GM23338 (cell line): Measurements from ENCODE around the gene MVB12B. TPM values are rescaled to one million over a fixed set of nuclear protein-coding genes. Genes with fewer than 3 reads are reported as not detected.

Experiments used
- ATAC-seq: fragments of 200-7000 bp; cut with Tn5 transposase; 3 replicates; pipeline ENCODE4 v1.9.1; 2020
- DNase-seq: peaks from one replicate; pipeline ENCODE4 v3.0.0-alpha.2; 2015; ENCODE audit warnings: low spot score
- H2AFZ ChIP-seq: fragments of 200-600 bp; sonication (generic); 2 replicates; pipeline ENCODE4 v1.8.0; 2016; ENCODE audit warnings: antibody characterized with exemption, mild to moderate bottlenecking, moderate library complexity
- H3F3A ChIP-seq: fragments of 200-600 bp; sonication (generic); replicated peaks from 2 replicates; pipeline ENCODE4 v1.8.0; 2017; ENCODE audit warnings: antibody characterized with exemption, mixed run types, low read depth
- H3K27ac ChIP-seq: fragments of 200-600 bp; sonication (generic); 2 replicates; pipeline ENCODE4 v1.6.1; 2016; ENCODE audit warnings: low read depth
- H3K27me3 ChIP-seq: fragments of 200-600 bp; sonication (generic); 2 replicates; pipeline ENCODE4 v1.8.0; 2016; ENCODE audit warnings: mild to moderate bottlenecking, mixed run types, moderate library complexity; ENCODE audit not compliant: insufficient read depth
- H3K36me3 ChIP-seq: fragments of 200-600 bp; sonication (generic); 2 replicates; pipeline ENCODE4 v1.8.0; 2016; ENCODE audit warnings: mild to moderate bottlenecking; ENCODE audit not compliant: insufficient read depth
- H3K4me1 ChIP-seq: fragments of 200-600 bp; sonication (generic); 2 replicates; pipeline ENCODE4 v1.8.0; 2016; ENCODE audit warnings: mild to moderate bottlenecking, moderate library complexity; ENCODE audit not compliant: insufficient read depth
- H3K4me2 ChIP-seq: fragments of 200-600 bp; sonication (generic); 2 replicates; pipeline ENCODE4 v1.7.1; 2017; ENCODE audit warnings: mixed run types
- H3K4me3 ChIP-seq: fragments of 200-600 bp; sonication (generic); 2 replicates; pipeline ENCODE4 v1.6.1; 2016; ENCODE audit warnings: mixed run types
- H3K79me2 ChIP-seq: fragments of 200-600 bp; sonication (generic); replicated peaks from 2 replicates; pipeline ENCODE4 v1.8.0; 2017; ENCODE audit warnings: mild to moderate bottlenecking; ENCODE audit not compliant: insufficient read depth
- H3K9me2 ChIP-seq: fragments of 200-600 bp; sonication (generic); 2 replicates; pipeline ENCODE4 v1.8.0; 2017; ENCODE audit not compliant: insufficient read depth
- H4K20me1 ChIP-seq: fragments of 200-600 bp; sonication (generic); replicated peaks from 2 replicates; pipeline ENCODE4 v1.8.0; 2017; ENCODE audit warnings: mild to moderate bottlenecking; ENCODE audit not compliant: insufficient read depth
- H3K27ac Mint-ChIP-seq: 2 replicates; pipeline ENCODE4 v1.8.0; 2020; ENCODE audit warnings: inconsistent platforms, mild to moderate bottlenecking, moderate library complexity, mixed read lengths
- H3K27me3 Mint-ChIP-seq: 3 replicates; pipeline ENCODE4 v1.8.0; 2022; ENCODE audit warnings: low read depth, mild to moderate bottlenecking, moderate library complexity, mixed read lengths, inconsistent platforms; ENCODE audit not compliant: insufficient read depth, poor library complexity
- H3K36me3 Mint-ChIP-seq: 3 replicates; pipeline ENCODE4 v1.8.0; 2021; ENCODE audit warnings: low read depth, mild to moderate bottlenecking, inconsistent platforms, moderate library complexity, mixed read lengths
- H3K4me1 Mint-ChIP-seq: 3 replicates; pipeline ENCODE4 v1.8.0; 2020; ENCODE audit warnings: mild to moderate bottlenecking, inconsistent platforms, mixed read lengths
- H3K4me3 Mint-ChIP-seq: 3 replicates; pipeline ENCODE4 v1.8.0; 2021; ENCODE audit warnings: moderate library complexity, mild to moderate bottlenecking, inconsistent platforms, mixed read lengths
- H3K9me3 Mint-ChIP-seq: 3 replicates; pipeline ENCODE4 v1.8.0; 2020; ENCODE audit warnings: moderate library complexity, mild to moderate bottlenecking, inconsistent platforms, mixed read lengths
- CREB1 ChIP-seq: fragments of 250-450 bp; sonication (Bioruptor Pico); IDR thresholded peaks from 2 replicates; pipeline ENCODE4 v1.5.0; 2020; ENCODE audit warnings: low read depth, mild to moderate bottlenecking, moderate library complexity
- ETS1 ChIP-seq: IDR thresholded peaks from 2 replicates; pipeline ENCODE4 v1.6.1; 2016; ENCODE audit warnings: antibody characterized with exemption
- NANOG ChIP-seq: IDR thresholded peaks from 2 replicates; pipeline ENCODE4 v1.6.1; 2016; ENCODE audit warnings: antibody characterized with exemption, borderline replicate concordance
- POLR2AphosphoS5 ChIP-seq: IDR thresholded peaks from 2 replicates; pipeline ENCODE4 v1.6.1; 2016; ENCODE audit warnings: antibody characterized with exemption, low read depth
- STAT1 ChIP-seq: IDR thresholded peaks from one replicate; pipeline ENCODE4 v1.6.1; 2016; ENCODE audit warnings: antibody characterized with exemption; ENCODE audit not compliant: unreplicated experiment
- ZNF114 ChIP-seq: fragments of 250-450 bp; sonication (Bioruptor Pico); IDR thresholded peaks from 2 replicates; pipeline ENCODE4 v1.5.0; 2020; ENCODE audit warnings: mild to moderate bottlenecking, moderate library complexity
- ZNF331 ChIP-seq: fragments of 250-450 bp; sonication (Bioruptor Pico); IDR thresholded peaks from 2 replicates; pipeline ENCODE4 v1.5.0; 2020; ENCODE audit warnings: low read depth, mild to moderate bottlenecking, moderate library complexity
- ZNF462 ChIP-seq: fragments of 250-450 bp; sonication (Bioruptor Pico); IDR thresholded peaks from 2 replicates; pipeline ENCODE4 v1.5.0; 2020; ENCODE audit warnings: mild to moderate bottlenecking, moderate library complexity
- polyA plus RNA-seq: library from polyadenylated mRNA; unstranded; fragments of >200 nt; fragmentation: Nextera tagmentation; extraction: Ambion mirVana; gene quantifications from 2 replicates; pipeline ENCODE4 v1.2.1, GENCODE V29; 2016
- total RNA-seq: library from RNA; depleted of rRNA; stranded (reverse); fragments of >200 nt; shearing (Covaris generic); gene quantifications from 2 replicates; pipeline ENCODE4 v1.2.3, GENCODE V29; 2014

Gene MVB12B
- total and polyA plus RNA-seq, 2 experiments from 2014 or later: 1.9 to 6.6 TPM

GRCh38 chr9:126375386-126375785 is 48.8 kb downstream of the MVB12B start (continued):
- TF ChIP-seq ZNF462 (CRISPR knock-in tag) (no peak), ETS1 (no peak), ZNF331 (no peak), POLR2AphosphoS5 (no peak), NANOG (no peak)

- Mint-ChIP-seq H3K36me3 (no peaks in the 10 kb centered on the region), H3K27me3 (peaks cover 4% of the 10 kb centered on the region), H3K4me3 (0 out of 3 replicates have a peak overlapping the region, but pooled peaks have one; percentile 11), H3K9me3 (no peaks in the 10 kb centered on the region), H3K27ac (peak overlapping the region; percentile 83), H3K4me1 (peaks cover 64% of the 10 kb centered on the region)
- TF ChIP-seq ZNF114 (CRISPR knock-in tag) (no peak), ETS1 (no peak), POLR2AphosphoS5 (no peak), CREB1 (no peak), STAT1 (no peak)
- peak overlapping the region; percentile 59 for H3K4me2 ChIP-seq
- 0 out of 2 replicates have a peak overlapping the region, but pooled peaks have one; percentile 45 for H3K27ac ChIP-seq
- H3K36me3 ChIP-seq: no peaks in the 10 kb centered on the region
- H3K4me3 ChIP-seq: 0 out of 2 replicates have a peak overlapping the region, but pooled peaks have one; percentile 18
- peak; percentile 36 for DNase-seq
- H3K79me2 ChIP-seq: no peaks in the 10 kb centered on the region
- peaks cover 36% of the 10 kb centered on the region for H3K4me1 ChIP-seq
- 0 out of 2 replicates have a peak, but pooled peaks cover 3% of the 10 kb centered on the region for H3F3A ChIP-seq
- ATAC-seq: peak; percentile 57
- no peaks in the 10 kb centered on the region for H3K27me3 ChIP-seq
- no peaks in the 10 kb centered on the region for H4K20me1 ChIP-seq
- H2AFZ ChIP-seq: peak overlapping the region; percentile 48
- no peaks in the 10 kb centered on the region for H3K9me2 ChIP-seq
These were observed 49.9 kb downstream of the MVB12B start for GRCh38 chr9:126376311-126377175.
